SK-N-SH treated with all-trans-retinoic acid at 6 μM for 48 hours (cell line): ENCODE data around the gene TNFRSF4.

Experiments used
- ATAC-seq: fragments of 200-7000 bp; cut with Tn5 transposase; 3 replicates; pipeline ENCODE4 v1.9.1; 2020; ENCODE audit warnings: mild to moderate bottlenecking, moderate library complexity
- ARNTL ChIP-seq: fragments of 450-650 bp; formaldehyde crosslinking; IDR thresholded peaks from 2 replicates; pipeline ENCODE4 v1.5.0; 2020; ENCODE audit warnings: low read depth, mild to moderate bottlenecking, moderate library complexity, borderline replicate concordance
- BACH2 ChIP-seq: fragments of 250-450 bp; sonication (Bioruptor Pico); IDR thresholded peaks from 2 replicates; pipeline ENCODE4 v1.9.0; 2021; ENCODE audit warnings: mild to moderate bottlenecking, borderline replicate concordance
- CSDC2 ChIP-seq: fragments of 250-450 bp; sonication (Bioruptor Pico); IDR thresholded peaks from 2 replicates; pipeline ENCODE4 v1.5.0; 2020; ENCODE audit warnings: mild to moderate bottlenecking, moderate library complexity
- CSRNP3 ChIP-seq: fragments of 250-450 bp; sonication (Bioruptor Pico); IDR thresholded peaks from 2 replicates; pipeline ENCODE4 v1.5.1; 2021; ENCODE audit warnings: mild to moderate bottlenecking, moderate library complexity
- ESRRG ChIP-seq: fragments of 250-450 bp; sonication (Bioruptor Pico); IDR thresholded peaks from 2 replicates; pipeline ENCODE4 v1.6.1; 2021; ENCODE audit warnings: mild to moderate bottlenecking
- GLIS3 ChIP-seq: fragments of 250-450 bp; sonication (Bioruptor Pico); IDR thresholded peaks from 2 replicates; pipeline ENCODE4 v1.5.0; 2020; ENCODE audit warnings: mild to moderate bottlenecking, moderate library complexity
- ISL1 ChIP-seq: fragments of 250-450 bp; sonication (Bioruptor Pico); IDR thresholded peaks from 2 replicates; pipeline ENCODE4 v2.1.2; 2022; ENCODE audit warnings: mild to moderate bottlenecking, moderate library complexity
- OSR1 ChIP-seq: fragments of 250-450 bp; sonication (Bioruptor Pico); IDR thresholded peaks from 2 replicates; pipeline ENCODE4 v1.8.0; 2022; ENCODE audit warnings: moderate library complexity, mild to moderate bottlenecking, inconsistent platforms
- PPARA ChIP-seq: fragments of 250-450 bp; sonication (Bioruptor Pico); IDR thresholded peaks from 2 replicates; pipeline ENCODE4 v1.5.0; 2020; ENCODE audit warnings: mild to moderate bottlenecking, borderline replicate concordance
- RARB ChIP-seq: fragments of 250-450 bp; sonication (Bioruptor Pico); IDR thresholded peaks from 2 replicates; pipeline ENCODE4 v1.8.0; 2021; ENCODE audit warnings: mild to moderate bottlenecking, moderate library complexity
- SNAI2 ChIP-seq: fragments of 250-450 bp; sonication (Bioruptor Pico); IDR thresholded peaks from 2 replicates; pipeline ENCODE4 v1.5.0; 2020; ENCODE audit warnings: mild to moderate bottlenecking, moderate library complexity
- TCF4 ChIP-seq: fragments of 250-450 bp; sonication (Bioruptor Pico); IDR thresholded peaks from 2 replicates; pipeline ENCODE4 v1.8.0; 2021; ENCODE audit warnings: mild to moderate bottlenecking, moderate library complexity, borderline replicate concordance
- TOX ChIP-seq: fragments of 250-450 bp; sonication (Bioruptor Pico); IDR thresholded peaks from 2 replicates; pipeline ENCODE4 v1.8.0; 2021; ENCODE audit warnings: mild to moderate bottlenecking, moderate library complexity, borderline replicate concordance
- TSHZ2 ChIP-seq: fragments of 250-450 bp; sonication (Bioruptor Pico); IDR thresholded peaks from 2 replicates; pipeline ENCODE4 v1.5.0; 2020; ENCODE audit warnings: mild to moderate bottlenecking, moderate library complexity
- ZC3H10 ChIP-seq: fragments of 250-450 bp; sonication (Bioruptor Pico); IDR thresholded peaks from 2 replicates; pipeline ENCODE4 v1.5.1; 2021; ENCODE audit warnings: mild to moderate bottlenecking, moderate library complexity
- ZFP3 ChIP-seq: fragments of 250-450 bp; sonication (Bioruptor Pico); IDR thresholded peaks from 2 replicates; pipeline ENCODE4 v1.5.0; 2020; ENCODE audit warnings: mild to moderate bottlenecking, moderate library complexity
- ZFP30 ChIP-seq: fragments of 450-650 bp; formaldehyde crosslinking; IDR thresholded peaks from 2 replicates; pipeline ENCODE4 v1.5.0; 2022; ENCODE audit warnings: mild to moderate bottlenecking, moderate library complexity
- ZNF565 ChIP-seq: fragments of 450-650 bp; formaldehyde crosslinking; conservative IDR thresholded peaks from 2 replicates; pipeline ENCODE4 v1.5.0; 2020; ENCODE audit warnings: low read depth, mild to moderate bottlenecking, moderate library complexity
- ZNF70 ChIP-seq: fragments of 450-650 bp; formaldehyde crosslinking; IDR thresholded peaks from 2 replicates; pipeline ENCODE4 v1.5.0; 2020; ENCODE audit warnings: mild to moderate bottlenecking, moderate library complexity
- ZNF8 ChIP-seq: fragments of 450-650 bp; formaldehyde crosslinking; IDR thresholded peaks from 2 replicates; pipeline ENCODE4 v1.5.0; 2020; ENCODE audit warnings: mild to moderate bottlenecking, moderate library complexity
- TF ChIP-seq, protein P1 (sequence below): fragments of 250-450 bp; sonication (Bioruptor Pico); IDR thresholded peaks from 2 replicates; pipeline ENCODE4 v1.8.0; 2020; ENCODE audit warnings: mild to moderate bottlenecking, moderate library complexity, borderline replicate concordance
- TF ChIP-seq, protein P2 (sequence below): fragments of 250-450 bp; sonication (Bioruptor Pico); IDR thresholded peaks from 2 replicates; pipeline ENCODE4 v1.8.0; 2021; ENCODE audit warnings: low read depth, mild to moderate bottlenecking, moderate library complexity, borderline replicate concordance
- TF ChIP-seq, protein P3 (sequence below): fragments of 250-450 bp; sonication (Bioruptor Pico); IDR thresholded peaks from 2 replicates; pipeline ENCODE4 v1.5.1; 2020; ENCODE audit warnings: low read depth, mild to moderate bottlenecking, moderate library complexity

The TNFRSF4 gene

GRCh38 chr1:1223321-1223720 lies 9.4 kb upstream of the TNFRSF4 start:
- TF ChIP-seq ZC3H10 (CRISPR knock-in tag) (no peak), TSHZ2 (CRISPR knock-in tag) (no peak), RARB (CRISPR knock-in tag) (no peak), CSRNP3 (CRISPR knock-in tag) (no peak), CSDC2 (CRISPR knock-in tag) (no peak), BACH2 (no peak), ZFP3 (no peak), SNAI2 (CRISPR knock-in tag) (no peak), TOX (no peak), ZNF565 (no peak), ZNF8 (CRISPR knock-in tag) (no peak), ZNF70 (CRISPR knock-in tag) (no peak), TCF4 (no peak), ISL1 (CRISPR knock-in tag) (no peak)
- TF ChIP-seq, protein P1, sequence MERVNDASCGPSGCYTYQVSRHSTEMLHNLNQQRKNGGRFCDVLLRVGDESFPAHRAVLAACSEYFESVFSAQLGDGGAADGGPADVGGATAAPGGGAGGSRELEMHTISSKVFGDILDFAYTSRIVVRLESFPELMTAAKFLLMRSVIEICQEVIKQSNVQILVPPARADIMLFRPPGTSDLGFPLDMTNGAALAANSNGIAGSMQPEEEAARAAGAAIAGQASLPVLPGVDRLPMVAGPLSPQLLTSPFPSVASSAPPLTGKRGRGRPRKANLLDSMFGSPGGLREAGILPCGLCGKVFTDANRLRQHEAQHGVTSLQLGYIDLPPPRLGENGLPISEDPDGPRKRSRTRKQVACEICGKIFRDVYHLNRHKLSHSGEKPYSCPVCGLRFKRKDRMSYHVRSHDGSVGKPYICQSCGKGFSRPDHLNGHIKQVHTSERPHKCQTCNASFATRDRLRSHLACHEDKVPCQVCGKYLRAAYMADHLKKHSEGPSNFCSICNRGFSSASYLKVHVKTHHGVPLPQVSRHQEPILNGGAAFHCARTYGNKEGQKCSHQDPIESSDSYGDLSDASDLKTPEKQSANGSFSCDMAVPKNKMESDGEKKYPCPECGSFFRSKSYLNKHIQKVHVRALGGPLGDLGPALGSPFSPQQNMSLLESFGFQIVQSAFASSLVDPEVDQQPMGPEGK (CRISPR knock-in tag): no peak
- TF ChIP-seq, protein P2, sequence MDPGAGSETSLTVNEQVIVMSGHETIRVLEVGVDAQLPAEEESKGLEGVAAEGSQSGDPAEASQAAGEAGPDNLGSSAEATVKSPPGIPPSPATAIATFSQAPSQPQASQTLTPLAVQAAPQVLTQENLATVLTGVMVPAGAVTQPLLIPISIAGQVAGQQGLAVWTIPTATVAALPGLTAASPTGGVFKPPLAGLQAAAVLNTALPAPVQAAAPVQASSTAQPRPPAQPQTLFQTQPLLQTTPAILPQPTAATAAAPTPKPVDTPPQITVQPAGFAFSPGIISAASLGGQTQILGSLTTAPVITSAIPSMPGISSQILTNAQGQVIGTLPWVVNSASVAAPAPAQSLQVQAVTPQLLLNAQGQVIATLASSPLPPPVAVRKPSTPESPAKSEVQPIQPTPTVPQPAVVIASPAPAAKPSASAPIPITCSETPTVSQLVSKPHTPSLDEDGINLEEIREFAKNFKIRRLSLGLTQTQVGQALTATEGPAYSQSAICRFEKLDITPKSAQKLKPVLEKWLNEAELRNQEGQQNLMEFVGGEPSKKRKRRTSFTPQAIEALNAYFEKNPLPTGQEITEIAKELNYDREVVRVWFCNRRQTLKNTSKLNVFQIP (CRISPR knock-in tag): no peak
- TF ChIP-seq, protein P3, sequence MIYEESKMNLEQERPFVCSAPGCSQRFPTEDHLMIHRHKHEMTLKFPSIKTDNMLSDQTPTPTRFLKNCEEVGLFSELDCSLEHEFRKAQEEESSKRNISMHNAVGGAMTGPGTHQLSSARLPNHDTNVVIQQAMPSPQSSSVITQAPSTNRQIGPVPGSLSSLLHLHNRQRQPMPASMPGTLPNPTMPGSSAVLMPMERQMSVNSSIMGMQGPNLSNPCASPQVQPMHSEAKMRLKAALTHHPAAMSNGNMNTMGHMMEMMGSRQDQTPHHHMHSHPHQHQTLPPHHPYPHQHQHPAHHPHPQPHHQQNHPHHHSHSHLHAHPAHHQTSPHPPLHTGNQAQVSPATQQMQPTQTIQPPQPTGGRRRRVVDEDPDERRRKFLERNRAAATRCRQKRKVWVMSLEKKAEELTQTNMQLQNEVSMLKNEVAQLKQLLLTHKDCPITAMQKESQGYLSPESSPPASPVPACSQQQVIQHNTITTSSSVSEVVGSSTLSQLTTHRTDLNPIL (CRISPR knock-in tag): no peak
- no peak for ATAC-seq

DNA sequence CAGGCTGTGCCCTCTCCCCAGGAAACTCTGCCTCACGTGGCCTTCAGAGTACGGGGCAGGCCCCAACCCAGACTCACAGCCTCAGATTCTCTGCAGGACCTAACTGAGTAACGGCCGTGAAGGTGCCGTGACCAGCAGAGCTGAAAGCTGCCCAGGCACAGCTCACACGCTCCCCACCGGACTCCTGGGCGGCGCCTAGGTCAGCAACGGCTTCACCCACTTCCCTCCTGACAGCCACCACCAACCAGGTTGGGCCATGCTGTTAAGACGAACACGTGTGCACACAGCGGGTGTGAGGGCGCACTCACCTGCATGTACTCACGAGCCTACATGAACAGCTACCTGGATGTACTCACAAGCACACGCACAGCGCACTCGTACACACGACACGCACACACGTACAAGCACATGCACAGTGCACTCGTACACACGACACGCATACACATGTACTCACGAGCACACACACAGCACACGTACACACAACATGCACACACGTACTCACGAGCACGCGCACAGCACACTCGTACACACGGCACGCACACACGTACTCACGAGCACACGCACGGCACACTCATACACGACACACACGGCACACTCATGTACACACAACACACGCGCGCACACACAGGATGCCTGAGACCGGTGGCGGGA lies 8.7 kb upstream of the TNFRSF4 start:
- no peak for ATAC-seq
- TF ChIP-seq, protein P2 (CRISPR knock-in tag): no peak
- TF ChIP-seq TSHZ2 (CRISPR knock-in tag) (no peak), ZNF565 (no peak), SNAI2 (CRISPR knock-in tag) (no peak), ZNF8 (CRISPR knock-in tag) (no peak), ARNTL (CRISPR knock-in tag) (no peak), ZNF70 (CRISPR knock-in tag) (no peak), ISL1 (CRISPR knock-in tag) (no peak), ZC3H10 (CRISPR knock-in tag) (no peak), TCF4 (no peak), CSDC2 (CRISPR knock-in tag) (no peak), PPARA (CRISPR knock-in tag) (no peak), RARB (CRISPR knock-in tag) (no peak), ESRRG (no peak), TOX (no peak), ZFP30 (CRISPR knock-in tag) (no peak), OSR1 (CRISPR knock-in tag) (no peak), ZFP3 (no peak), GLIS3 (CRISPR knock-in tag) (no peak)
- TF ChIP-seq, protein P1 (CRISPR knock-in tag): no peak
